ENCODE results near the gene MGAT4C.

The MGAT4C gene

DNA sequence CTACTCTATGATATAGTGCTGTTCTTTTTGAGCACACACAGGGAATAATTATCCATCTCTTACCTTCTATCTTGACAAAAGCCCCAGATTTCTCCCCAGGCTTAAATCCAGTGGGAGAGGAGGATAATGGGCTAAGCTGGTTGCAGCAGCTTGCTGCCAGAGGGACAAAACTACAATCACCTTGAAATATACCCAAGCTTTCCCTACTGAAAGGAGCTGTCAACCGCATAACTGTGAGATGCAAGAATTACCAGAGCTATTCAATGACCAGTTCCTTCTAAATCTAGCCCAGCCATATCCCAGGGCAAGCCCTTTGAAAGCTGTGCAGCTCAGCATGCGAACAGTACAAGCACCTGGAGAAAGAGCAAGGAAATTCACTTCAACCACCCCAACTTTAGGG is 943 bp upstream of the MGAT4C start:
- TF ChIP-seq, protein P1, sequence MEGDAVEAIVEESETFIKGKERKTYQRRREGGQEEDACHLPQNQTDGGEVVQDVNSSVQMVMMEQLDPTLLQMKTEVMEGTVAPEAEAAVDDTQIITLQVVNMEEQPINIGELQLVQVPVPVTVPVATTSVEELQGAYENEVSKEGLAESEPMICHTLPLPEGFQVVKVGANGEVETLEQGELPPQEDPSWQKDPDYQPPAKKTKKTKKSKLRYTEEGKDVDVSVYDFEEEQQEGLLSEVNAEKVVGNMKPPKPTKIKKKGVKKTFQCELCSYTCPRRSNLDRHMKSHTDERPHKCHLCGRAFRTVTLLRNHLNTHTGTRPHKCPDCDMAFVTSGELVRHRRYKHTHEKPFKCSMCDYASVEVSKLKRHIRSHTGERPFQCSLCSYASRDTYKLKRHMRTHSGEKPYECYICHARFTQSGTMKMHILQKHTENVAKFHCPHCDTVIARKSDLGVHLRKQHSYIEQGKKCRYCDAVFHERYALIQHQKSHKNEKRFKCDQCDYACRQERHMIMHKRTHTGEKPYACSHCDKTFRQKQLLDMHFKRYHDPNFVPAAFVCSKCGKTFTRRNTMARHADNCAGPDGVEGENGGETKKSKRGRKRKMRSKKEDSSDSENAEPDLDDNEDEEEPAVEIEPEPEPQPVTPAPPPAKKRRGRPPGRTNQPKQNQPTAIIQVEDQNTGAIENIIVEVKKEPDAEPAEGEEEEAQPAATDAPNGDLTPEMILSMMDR (IDR thresholded peaks at IDR 0.05; ENCODE audit: low read depth, low read length, missing control alignments): no peak
- DNase-seq (ENCODE audit: extremely low read depth, low read depth): no peak
- H3K4me3 ChIP-seq (replicated peaks; ENCODE audit: low read depth, low read length): no peak overlapping the region

DNA sequence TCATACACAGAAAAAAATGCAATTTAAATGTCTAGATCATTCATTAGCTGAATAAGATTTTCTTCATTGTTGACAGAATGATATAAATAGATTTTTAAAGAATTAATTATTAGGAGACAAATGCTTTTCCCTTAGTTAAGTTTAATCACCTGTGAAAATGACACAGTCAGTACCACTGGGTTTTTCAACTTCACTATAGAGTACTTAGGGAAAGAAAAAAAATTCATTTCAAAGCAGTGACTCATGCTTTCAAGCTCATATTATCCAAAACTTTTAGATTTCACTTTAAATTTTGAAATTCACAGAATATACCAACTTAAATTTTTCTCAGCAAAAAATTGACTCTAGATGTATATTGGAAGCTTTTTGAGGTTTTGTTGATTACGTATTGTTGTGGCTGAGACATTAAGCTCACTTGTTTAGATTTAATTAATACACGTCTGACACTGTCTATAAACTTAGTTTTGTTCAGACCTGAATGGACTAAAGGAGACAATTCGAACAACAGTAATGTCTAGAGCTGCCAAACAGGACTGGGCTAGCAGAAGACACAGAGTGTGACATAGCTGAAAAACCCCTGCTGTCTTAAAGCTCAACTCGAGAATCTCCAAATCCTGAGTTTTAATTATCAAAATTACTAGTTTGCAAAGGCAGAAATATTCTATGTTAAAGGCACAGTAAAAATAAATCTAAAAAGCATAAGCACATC is 1.6 kb downstream of the MGAT4C start:
- DNase-seq (ENCODE audit: extremely low read depth, low read depth): no peak
- TF ChIP-seq, protein P1 (IDR thresholded peaks at IDR 0.05; ENCODE audit: low read depth, low read length, missing control alignments): no peak

DNA sequence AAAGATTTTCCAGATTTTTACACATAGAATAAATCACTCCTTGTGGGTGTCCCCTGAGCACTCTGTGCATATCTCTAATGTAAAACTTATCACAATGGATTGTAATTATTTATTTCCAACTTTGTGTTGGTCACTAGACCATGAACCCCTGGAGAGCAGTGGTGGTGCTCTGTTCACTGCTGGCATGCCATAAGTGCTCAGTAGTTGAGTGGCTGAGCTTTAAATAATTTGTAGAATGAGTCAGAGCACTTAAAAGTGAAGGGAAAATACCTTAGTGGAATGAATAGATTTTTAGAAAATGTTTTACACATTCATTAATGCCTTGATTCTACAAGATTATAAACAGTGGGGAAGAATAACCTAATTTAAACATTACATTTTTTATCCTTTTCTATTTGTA is 6.3 kb downstream of the MGAT4C start:
- TF ChIP-seq, protein P1 (IDR thresholded peaks at IDR 0.05; ENCODE audit: low read depth, low read length, missing control alignments): no peak
- H3K4me3 ChIP-seq (replicated peaks; ENCODE audit: low read depth, low read length): no peak overlapping the region
- DNase-seq (ENCODE audit: extremely low read depth, low read depth): no peak

More for the DNA sequence above, 1.6 kb downstream of the MGAT4C start:
- H3K4me3 ChIP-seq (replicated peaks; ENCODE audit: low read depth, low read length): no peak overlapping the region

DNA sequence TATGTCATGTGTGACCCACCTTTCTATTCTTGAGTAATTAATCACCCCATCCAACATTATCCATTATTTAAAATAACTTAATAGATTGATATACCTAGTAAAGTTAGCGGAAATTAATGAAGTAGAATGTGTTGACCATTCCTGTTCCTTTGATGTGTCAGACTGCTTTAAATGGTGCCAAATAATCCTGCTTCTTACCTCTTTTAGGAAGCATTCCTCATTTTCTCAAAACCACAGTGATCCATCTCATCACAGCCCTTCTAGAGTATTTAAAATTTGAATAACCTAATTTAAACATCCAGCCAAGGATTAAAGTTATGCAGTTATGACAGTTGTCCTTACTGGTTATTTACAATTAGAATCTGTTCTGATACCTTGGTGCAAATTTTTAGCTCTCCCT is 6.9 kb downstream of the MGAT4C start:
- TF ChIP-seq, protein P1 (IDR thresholded peaks at IDR 0.05; ENCODE audit: low read depth, low read length, missing control alignments): no peak
- no peak overlapping the region for H3K4me3 ChIP-seq (replicated peaks; ENCODE audit: low read depth, low read length)
- no peak for DNase-seq (ENCODE audit: extremely low read depth, low read depth)

DNA sequence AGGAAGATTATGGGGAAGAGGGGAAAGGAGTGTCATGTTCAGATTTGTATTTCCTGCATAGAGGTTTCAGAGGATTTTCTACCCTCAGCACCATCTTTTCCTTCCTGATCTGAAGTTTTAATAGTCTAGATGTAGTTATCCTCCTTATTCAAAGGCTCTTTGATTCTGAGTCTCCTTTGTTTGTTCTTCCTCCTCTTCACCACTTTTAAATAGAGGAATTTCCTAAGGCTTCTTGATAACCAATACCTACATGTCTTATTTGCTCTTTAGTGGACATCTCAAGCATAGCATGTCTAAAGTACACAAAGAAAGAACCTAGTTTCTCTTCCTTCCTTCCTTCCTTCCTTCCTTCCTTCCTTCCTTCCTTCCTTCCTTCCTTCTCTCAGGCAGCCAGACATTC is 8.3 kb downstream of the MGAT4C start:
- H3K4me3 ChIP-seq (replicated peaks; ENCODE audit: low read depth, low read length): no peak overlapping the region
- TF ChIP-seq, protein P1 (IDR thresholded peaks at IDR 0.05; ENCODE audit: low read depth, low read length, missing control alignments): no peak
- DNase-seq (ENCODE audit: extremely low read depth, low read depth): no peak

DNA sequence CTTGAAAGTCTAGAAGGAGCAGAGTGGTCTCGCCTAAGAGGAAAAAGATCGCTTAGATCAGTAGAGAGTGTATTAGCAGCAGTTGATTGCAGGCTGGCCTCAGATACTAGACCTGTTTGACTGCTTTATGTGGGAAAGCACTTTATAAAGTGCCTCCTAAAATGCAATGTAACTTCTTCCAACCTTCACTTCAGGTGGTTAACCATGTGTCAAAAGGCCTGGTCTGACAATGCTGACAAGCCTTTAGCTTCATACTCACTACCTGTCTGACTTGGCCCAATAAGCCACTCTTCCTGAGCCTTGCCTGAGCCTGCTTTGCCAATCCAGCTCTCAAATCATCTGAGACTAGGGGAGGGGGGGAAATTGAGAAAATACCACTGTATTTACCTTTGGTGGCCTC is 14.6 kb downstream of the MGAT4C start:
- no peak for DNase-seq (ENCODE audit: extremely low read depth, low read depth)
- no peak overlapping the region for H3K4me3 ChIP-seq (replicated peaks; ENCODE audit: low read depth, low read length)
- TF ChIP-seq, protein P1 (IDR thresholded peaks at IDR 0.05; ENCODE audit: low read depth, low read length, missing control alignments): no peak
